GM12878 (cell line): Measurements from ENCODE around the gene RBM19. TPM values are rescaled to one million over a fixed set of nuclear protein-coding genes. Genes with fewer than 3 reads are reported as not detected.

Source experiments
- ATAC-seq: fragments of 200-7000 bp; cut with Tn5 transposase; 3 replicates; pipeline ENCODE4 v1.9.1; 2020; ENCODE audit warnings: mild to moderate bottlenecking, moderate library complexity
- BruUV-seq: library from RNA; stranded (reverse); fragments of 400-500 nt; replicated peaks from 2 replicates; lab custom pipeline; 2021; lab: Mats Ljungman, UMichigan
- CTCF ChIA-PET: fragments of 300-600 bp; sonication (Branson Sonifier 250); formaldehyde crosslinking; extraction: SDS; loops from one replicate; lab custom pipeline; 2021; ENCODE audit warnings: inconsistent platforms; lab: Yijun Ruan, JAX
- POLR2A ChIA-PET: fragments of 350-600 bp; formaldehyde crosslinking; extraction: SDS; loops from one replicate; lab custom pipeline; 2021; ENCODE audit warnings: inconsistent platforms; lab: Charles Lee
- RAD21 ChIA-PET: fragments of 300-600 bp; sonication (Branson Sonifier 250); formaldehyde crosslinking; loops from one replicate; lab custom pipeline; 2023; ENCODE audit warnings: antibody characterized with exemption; ENCODE audit not compliant: unreplicated experiment; lab: Charles Lee
- SMC1A ChIA-PET: fragments of 300-600 bp; sonication (Branson Sonifier 250); formaldehyde crosslinking; loops from one replicate; lab custom pipeline; 2023; ENCODE audit not compliant: unreplicated experiment, uncharacterized antibody; lab: Charles Lee
- DNase-seq: peaks from one replicate; pipeline ENCODE4 v3.0.0-alpha.2; 2011; ENCODE audit warnings: low read depth, low spot score
- FAIRE-seq: peaks from 3 replicates; lab custom pipeline; 2011; peaks lifted over from hg19 to GRCh38; lab: Jason Lieb, UNC
- H2AFZ ChIP-seq: 2 replicates; pipeline ENCODE4 v1.6.0; 2011; ENCODE audit warnings: low read depth, low read length, control low read depth; ENCODE audit not compliant: control insufficient read depth
- H3K27ac ChIP-seq: 2 replicates; pipeline ENCODE4 v1.5.1; 2011; ENCODE audit warnings: control low read depth; ENCODE audit not compliant: control insufficient read depth, insufficient read depth
- H3K27me3 ChIP-seq, 2 experiments: replicated peaks in 1 of 2; 2 replicates each; pipeline versions ENCODE4 v1.6.0 to v1.6.1; 2011; ENCODE audit warnings: low read length in 1 of 2; ENCODE audit not compliant: control insufficient read depth in 2 of 2, insufficient read depth in 2 of 2
- H3K36me3 ChIP-seq, 2 experiments: 2 replicates each; pipeline ENCODE4 v1.5.1; 2011; ENCODE audit warnings: low read length in 1 of 2; ENCODE audit not compliant: control insufficient read depth in 2 of 2, insufficient read depth in 2 of 2
- H3K4me1 ChIP-seq: 2 replicates; pipeline ENCODE4 v1.6.1; 2011; ENCODE audit warnings: mild to moderate bottlenecking, low read length, moderate library complexity, mixed read lengths; ENCODE audit not compliant: control insufficient read depth, insufficient read depth
- H3K4me2 ChIP-seq: 2 replicates; pipeline ENCODE4 v1.6.0; 2011; ENCODE audit warnings: control low read depth; ENCODE audit not compliant: control insufficient read depth, insufficient read depth
- H3K4me3 ChIP-seq: fragments of 200-600 bp; sonication (generic); 2 replicates; pipeline ENCODE4 v1.5.1; 2016
- H3K79me2 ChIP-seq: 2 replicates; pipeline ENCODE4 v1.6.0; 2011; ENCODE audit warnings: low read length; ENCODE audit not compliant: control insufficient read depth, insufficient read depth
- H3K9ac ChIP-seq: 2 replicates; pipeline ENCODE4 v1.8.0; 2011; ENCODE audit warnings: low read length, control low read depth, mixed read lengths; ENCODE audit not compliant: control insufficient read depth, insufficient read depth
- H3K9me3 ChIP-seq: replicated peaks from 3 replicates; pipeline ENCODE4 v1.5.1; 2011; ENCODE audit warnings: mild to moderate bottlenecking, low read length; ENCODE audit not compliant: control insufficient read depth, insufficient read depth
- H4K20me1 ChIP-seq: 2 replicates; pipeline ENCODE4 v1.6.0; 2011; ENCODE audit not compliant: control insufficient read depth, insufficient read depth
- BHLHE40 ChIP-seq, 2 experiments: fragments of 450-650 bp in 1 of 2; IDR thresholded peaks; 2 replicates each; pipeline ENCODE4 v1.6.1; 2011 to 2017; ENCODE audit warnings: low read depth in 2 of 2, borderline replicate concordance in 1 of 2, improper control_type of control experiment in 1 of 2, low read length in 1 of 2, mild to moderate bottlenecking in 1 of 2
- BRCA1 ChIP-seq: IDR thresholded peaks from 2 replicates; pipeline ENCODE4 v1.6.1; 2011; ENCODE audit warnings: low read depth, low read length, improper control_type of control experiment
- E2F4 ChIP-seq: IDR thresholded peaks from 2 replicates; pipeline ENCODE4 v1.6.1; 2012; ENCODE audit warnings: low read depth, low read length, improper control_type of control experiment
- NFYB ChIP-seq: IDR thresholded peaks from 2 replicates; pipeline ENCODE4 v1.6.1; 2011; ENCODE audit warnings: low read depth, mild to moderate bottlenecking, low read length, improper control_type of control experiment, moderate library complexity; ENCODE audit not compliant: insufficient read depth
- NR2C1 ChIP-seq: fragments of 450-650 bp; IDR thresholded peaks from 2 replicates; pipeline ENCODE4 v1.6.1; 2017; ENCODE audit warnings: antibody characterized with exemption, mild to moderate bottlenecking, moderate library complexity
- POLR2A ChIP-seq: IDR thresholded peaks from 2 replicates; pipeline ENCODE4 v1.6.1; 2011; ENCODE audit warnings: low read depth, mild to moderate bottlenecking, low read length
- RELA ChIP-seq: fragments of 450-650 bp; IDR thresholded peaks from 2 replicates; pipeline ENCODE4 v1.8.0; 2014; ENCODE audit warnings: borderline replicate concordance; ENCODE audit not compliant: partially characterized antibody
- SIN3A ChIP-seq: IDR thresholded peaks from 2 replicates; pipeline ENCODE4 v1.6.1; 2012; ENCODE audit warnings: low read depth, low read length, improper control_type of control experiment
- USF1 ChIP-seq: IDR thresholded peaks from 2 replicates; pipeline ENCODE4 v1.6.1; 2011; ENCODE audit warnings: borderline replicate concordance, low read depth, mild to moderate bottlenecking, moderate library complexity, mixed read lengths, low read length; ENCODE audit not compliant: insufficient read depth; ENCODE audit errors: extremely low read length
- YY1 ChIP-seq: IDR thresholded peaks from 2 replicates; pipeline ENCODE4 v1.6.1; 2011; ENCODE audit warnings: low read depth, mild to moderate bottlenecking, low read length
- ZBTB11 ChIP-seq: fragments of 450-650 bp; formaldehyde crosslinking; IDR thresholded peaks from 2 replicates; pipeline ENCODE4 v1.5.0; 2022; ENCODE audit warnings: mild to moderate bottlenecking, missing genetic modification characterization
- ZNF24 ChIP-seq: fragments of 450-650 bp; IDR thresholded peaks from 2 replicates; pipeline ENCODE4 v1.6.1; 2017; ENCODE audit warnings: antibody characterized with exemption, mild to moderate bottlenecking
- ZNF274 ChIP-seq: IDR thresholded peaks from one replicate; pipeline ENCODE4 v1.8.0; 2011; ENCODE audit not compliant: insufficient read length, insufficient read depth
- ZNF384 ChIP-seq: IDR thresholded peaks from 2 replicates; pipeline ENCODE4 v1.6.1; 2012; ENCODE audit warnings: low read depth, mild to moderate bottlenecking, low read length, improper control_type of control experiment, borderline replicate concordance
- WGBS: methylation state at CpG from one replicate; pipeline ENCODE4 v1.1.6; 2016; ENCODE audit warnings: low lambda C conversion rate; ENCODE audit not compliant: insufficient replicate concordance, insufficient coverage; ENCODE audit errors: missing lambda C conversion rate; 5-methylcytosine and 5-hydroxymethylcytosine counted together
- in situ Hi-C: fragments of 300-500 bp; cut with MboI; formaldehyde crosslinking; loops from 9 replicates; pipeline ENCODE4 v1.14.3; 2018; ENCODE audit warnings: mixed read lengths
- intact Hi-C: fragments of 100-400 bp; cut with micrococcal nuclease; formaldehyde crosslinking; loops from one replicate; pipeline ENCODE4 v1.14.2; 2022; ENCODE audit not compliant: unreplicated experiment
- polyA plus RNA-seq, 11 experiments: library from polyadenylated mRNA; depleted of rRNA in 4 of 11; unstranded in 6 of 11; stranded (reverse) in 5 of 11; fragments of >200 nt; fragmentation: Nextera tagmentation in 4 of 11; fragmentation: Illumina TruSeq in 1 of 11; extraction: Ambion mirVana in 4 of 11; extraction: Trizol in 1 of 11; gene quantifications; 1 replicate in 1 of 11; 2 replicates in 10 of 11; pipeline versions ENCODE4 v1.2.1 to v1.2.3, GENCODE V29; 2011 to 2016; ENCODE audit warnings: inconsistent platforms in 2 of 11, missing spikeins in 2 of 11, low read depth in 1 of 11
- total RNA-seq, 4 experiments: library from RNA; depleted of rRNA in 3 of 4; stranded (reverse); fragments of >200 nt in 3 of 4; fragmentation: Illumina TruSeq in 1 of 4; extraction: Trizol in 1 of 4; gene quantifications; 2 replicates each; pipeline versions ENCODE4 v1.2.1 to v1.2.3, GENCODE V29; 2013 to 2021

The RBM19 gene
- total and polyA plus RNA-seq, 10 of the 15 experiments (the other 5 are each of a cell fraction or from before 2014, with no cell fraction given), result 4.2 to 42.9 (median 28.4) TPM

GRCh38 chr12:113823816-113824215 is 142.3 kb downstream of the RBM19 start:
- H2AFZ ChIP-seq, result no peak overlapping the region
- H3K27ac ChIP-seq, result no peak overlapping the region
- no peaks in the 10 kb centered on the region for H3K27me3 ChIP-seq
- ATAC-seq (no peak), DNase-seq (no peak)
- no peaks in the 10 kb centered on the region for H3K79me2 ChIP-seq
- H3K4me1 ChIP-seq, result no peaks in the 10 kb centered on the region
- ChIA-PET POLR2A (no interaction called here), RAD21 (no interaction called here), CTCF (no interaction called here)
- no peak overlapping the region for H3K9ac ChIP-seq
- TF ChIP-seq SIN3A (no peak), NR2C1 (no peak), YY1 (no peak), E2F4 (no peak)
- TF ChIP-seq, all 136 proteins: peak for 0
- H3K36me3 ChIP-seq, result peaks cover 0 to 4% of the 10 kb centered on the region in 2 experiments; a peak in 2 of 4 replicates
- H3K9me3 ChIP-seq, result no peaks in the 10 kb centered on the region
- no peak overlapping the region for H3K4me3 ChIP-seq
- no peaks in the 10 kb centered on the region for H4K20me1 ChIP-seq
- intact Hi-C loops, result no loop called here
- FAIRE-seq, result no peak
- BruUV-seq, result no TSS peak
- 96% methylated on average over 5 of the region's 5 CpGs for WGBS
- no peak overlapping the region for H3K4me2 ChIP-seq
- in situ Hi-C loops, result no loop called here
- SMC1A ChIA-PET, result no interaction called here

- Histone ChIP-seq H3K4me2 (no peak overlapping the region), H3K9ac (no peak overlapping the region), H4K20me1 (no peaks in the 10 kb centered on the region), H3K27ac (no peak overlapping the region), H3K4me1 (no peaks in the 10 kb centered on the region), H3K4me3 (no peak overlapping the region), H3K27me3 (no peaks in the 10 kb centered on the region), H3K9me3 (no peaks in the 10 kb centered on the region), H3K79me2 (no peaks in the 10 kb centered on the region), H2AFZ (no peak overlapping the region), H3K36me3 (peaks cover 0 to 4% of the 10 kb centered on the region in 2 experiments; a peak in 2 of 4 replicates)
- ChIA-PET SMC1A (no interaction called here), RAD21 (no interaction called here), CTCF (no interaction called here), POLR2A (no interaction called here)
- BruUV-seq, result no TSS peak
- WGBS, result 87% methylated on average over 16 of the region's 16 CpGs
- no peak for FAIRE-seq
- DNase-seq, result no peak
- intact Hi-C loops, result no loop called here
- ATAC-seq, result no peak
- in situ Hi-C loops, result no loop called here
- TF ChIP-seq USF1 (no peak), ZBTB11 (CRISPR knock-in tag) (no peak), NFYB (no peak), BHLHE40 (IDR thresholded peaks at IDR 0.05; ENCODE audit: borderline replicate concordance in 1 of 2, low read depth in 2 of 2, low read length in 1 of 2) (no peak), POLR2A (no peak), ZNF384 (no peak), RELA (no peak), ZNF274 (no peak), BRCA1 (no peak), ZNF24 (no peak)
Observed at GRCh38 chr12:113823016-113823415, 143.1 kb downstream of the RBM19 start.
